Activated CD4-positive, alpha-beta T cell treated with anti-CD3 and anti-CD28 coated beads for 1 hour (primary cell): ENCODE results near the gene RRAGC.
"Not testable (repeated sequence)": the region's sequence is repeated elsewhere in the genome, so short reads cannot be mapped to it uniquely, and the experiment has no call there.

Source experiments
- DNase-seq: peaks from one replicate; pipeline ENCODE4 v3.0.0-alpha.2; 2020

RRAGC gene

DNA sequence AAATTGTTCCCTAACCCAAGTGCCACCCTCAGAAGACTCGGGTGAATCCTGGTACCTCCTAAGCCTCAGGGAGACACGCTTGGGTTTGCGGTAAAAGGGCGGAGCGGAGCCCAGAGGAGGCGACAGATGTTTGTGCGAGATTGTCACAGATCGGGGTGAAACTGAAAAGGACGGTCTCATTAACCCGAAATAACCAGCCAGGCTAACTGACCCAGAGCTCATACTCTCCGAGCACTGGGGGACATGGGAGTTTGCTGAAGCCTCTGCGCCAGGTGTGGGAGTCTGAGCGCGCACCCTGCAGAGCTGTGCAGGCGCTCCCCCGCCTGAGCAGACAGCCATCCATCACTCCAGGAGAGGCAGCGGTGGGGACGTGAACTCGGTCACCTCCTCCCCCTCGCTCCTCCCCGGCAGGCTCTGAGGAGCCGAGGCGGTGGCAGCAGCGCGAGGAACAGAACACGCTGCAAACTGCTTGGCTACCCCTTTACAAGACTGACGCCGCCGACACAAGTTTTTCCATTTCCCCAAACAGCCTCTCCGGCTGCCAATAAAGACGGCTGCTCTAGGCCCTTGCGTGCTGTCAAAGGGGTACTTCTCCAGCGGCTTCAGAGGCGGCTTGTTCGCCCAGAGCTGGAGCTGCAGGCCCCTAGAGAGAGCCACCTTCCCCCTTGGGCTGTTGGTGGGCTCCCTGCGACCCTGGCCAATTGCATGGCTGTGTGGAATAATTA is 43.5 kb downstream of the RRAGC start:
- DNase-seq: no peak

DNA sequence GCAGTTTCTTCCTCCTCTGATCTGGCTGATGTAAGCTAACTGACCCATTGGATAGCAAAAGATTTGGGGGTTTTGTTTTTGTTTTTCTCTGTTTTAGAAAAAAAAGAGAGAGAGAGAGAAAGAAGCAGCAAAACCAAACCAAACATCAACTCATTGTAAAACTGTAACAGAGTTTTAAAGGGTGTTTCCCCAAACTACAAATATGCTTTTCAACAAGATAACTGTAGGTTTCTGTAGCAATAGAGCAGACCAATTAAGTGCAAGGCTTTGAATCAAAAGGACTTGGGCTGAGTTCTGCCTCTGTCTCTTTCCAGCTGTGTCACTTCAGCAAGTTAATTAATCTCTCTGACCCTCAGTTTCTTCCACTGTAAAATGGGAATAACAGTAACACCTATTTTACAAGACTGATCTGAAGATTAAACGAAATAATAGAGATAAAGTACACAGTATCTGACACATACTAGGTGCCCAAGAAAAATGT is 44.5 kb downstream of the RRAGC start:
- no peak for DNase-seq

DNA sequence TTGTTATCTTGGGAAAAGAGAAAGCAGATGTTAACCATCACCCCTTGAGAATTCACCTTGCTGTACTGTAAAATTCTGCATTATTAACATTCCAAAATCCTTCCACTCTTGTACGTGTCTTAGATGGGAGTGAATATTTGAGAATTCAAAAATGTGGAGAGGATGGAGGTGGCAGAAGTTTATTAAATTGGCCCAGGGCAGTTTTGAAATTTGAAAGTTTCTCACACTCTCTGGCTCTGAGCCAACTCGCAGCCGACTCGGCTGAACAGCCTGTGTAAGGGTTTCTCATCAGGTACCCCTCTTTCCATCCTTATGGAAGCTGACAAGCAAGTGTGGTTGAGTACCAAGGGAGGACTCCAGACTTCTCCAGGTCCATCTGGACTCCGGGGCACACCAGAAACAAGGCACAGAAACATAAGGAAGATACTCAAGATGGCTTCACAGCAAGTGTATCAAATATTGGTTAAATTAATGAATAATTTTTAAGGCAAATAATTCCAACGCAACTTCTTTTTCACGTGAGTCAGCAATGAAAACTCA is 45.1 kb downstream of the RRAGC start:
- DNase-seq: no peak

DNA sequence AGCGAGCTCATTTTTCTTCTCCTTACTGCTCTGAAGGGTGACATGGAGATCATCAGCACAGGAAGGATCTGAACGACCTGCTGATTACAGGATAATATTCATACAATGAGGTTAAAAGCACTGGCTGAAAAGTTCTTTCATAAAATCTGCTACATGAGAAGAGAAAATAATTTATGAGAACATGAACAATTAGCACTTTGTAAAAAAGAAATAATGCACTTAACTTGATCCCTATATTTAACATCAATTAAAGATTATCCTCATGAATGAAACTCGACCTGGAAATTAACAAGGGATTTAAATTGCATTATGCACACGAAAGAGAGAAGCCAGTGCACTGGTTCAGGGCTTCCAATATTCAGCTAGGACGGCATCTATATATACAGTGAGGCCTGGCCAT is 46.6 kb downstream of the RRAGC start:
- no peak for DNase-seq

DNA sequence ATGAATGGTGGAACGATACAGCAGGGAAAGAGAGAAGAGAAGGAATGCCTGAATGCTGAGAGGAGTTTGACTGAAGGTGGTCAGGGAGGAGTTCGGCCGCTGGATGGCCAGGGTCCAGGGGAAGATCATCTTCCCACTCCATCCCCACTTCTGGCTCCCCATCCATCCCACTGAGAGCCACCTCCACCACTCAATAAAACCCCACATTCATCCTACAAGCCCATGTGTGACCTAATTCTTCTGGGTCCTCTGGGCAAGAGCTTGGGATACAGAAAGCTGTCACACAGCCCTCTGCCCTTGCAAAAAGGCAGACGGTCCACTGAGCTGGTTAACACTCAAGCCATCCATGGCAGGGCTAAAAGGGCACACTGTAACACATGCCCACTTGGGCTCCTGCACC is 48.1 kb downstream of the RRAGC start:
- DNase-seq: not testable (repeated sequence)

DNA sequence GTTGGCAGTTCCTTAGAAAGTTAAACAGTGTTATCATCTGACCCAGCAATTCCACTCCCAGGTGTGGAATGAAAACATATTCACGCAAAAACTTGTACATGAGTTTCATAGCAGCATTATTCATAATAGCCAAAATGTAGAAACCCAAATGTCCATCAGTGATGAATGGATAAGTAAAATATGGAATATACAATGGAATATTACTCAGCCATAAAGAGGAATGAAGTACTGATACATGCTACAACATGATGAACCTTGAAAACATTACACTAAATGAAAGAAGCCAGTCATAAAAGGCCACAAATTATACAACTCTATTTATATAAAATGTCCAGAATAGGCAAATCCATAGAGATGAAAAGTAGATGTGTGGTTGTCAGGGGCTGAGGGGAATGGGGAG is 53.5 kb downstream of the RRAGC start:
- no peak for DNase-seq

DNA sequence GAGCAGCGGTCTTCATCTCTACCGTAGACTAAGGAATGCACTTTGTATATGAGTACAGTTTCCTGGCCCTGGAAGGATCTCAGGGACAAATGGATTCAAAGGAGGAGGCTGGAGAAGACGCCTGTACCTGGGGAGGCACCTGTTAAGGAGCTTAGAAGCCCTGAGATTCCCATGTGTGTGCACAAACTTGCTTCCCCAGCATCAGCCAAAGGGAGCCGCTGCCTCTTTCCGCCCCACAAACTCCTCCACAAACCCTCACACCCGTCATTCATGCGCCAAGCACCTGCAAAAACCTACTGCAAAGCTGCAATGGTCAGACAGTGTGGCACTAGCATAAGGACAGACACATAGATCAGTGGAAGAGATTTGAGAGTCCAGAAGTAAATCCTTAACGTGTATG is 54.5 kb downstream of the RRAGC start:
- DNase-seq: no peak

DNA sequence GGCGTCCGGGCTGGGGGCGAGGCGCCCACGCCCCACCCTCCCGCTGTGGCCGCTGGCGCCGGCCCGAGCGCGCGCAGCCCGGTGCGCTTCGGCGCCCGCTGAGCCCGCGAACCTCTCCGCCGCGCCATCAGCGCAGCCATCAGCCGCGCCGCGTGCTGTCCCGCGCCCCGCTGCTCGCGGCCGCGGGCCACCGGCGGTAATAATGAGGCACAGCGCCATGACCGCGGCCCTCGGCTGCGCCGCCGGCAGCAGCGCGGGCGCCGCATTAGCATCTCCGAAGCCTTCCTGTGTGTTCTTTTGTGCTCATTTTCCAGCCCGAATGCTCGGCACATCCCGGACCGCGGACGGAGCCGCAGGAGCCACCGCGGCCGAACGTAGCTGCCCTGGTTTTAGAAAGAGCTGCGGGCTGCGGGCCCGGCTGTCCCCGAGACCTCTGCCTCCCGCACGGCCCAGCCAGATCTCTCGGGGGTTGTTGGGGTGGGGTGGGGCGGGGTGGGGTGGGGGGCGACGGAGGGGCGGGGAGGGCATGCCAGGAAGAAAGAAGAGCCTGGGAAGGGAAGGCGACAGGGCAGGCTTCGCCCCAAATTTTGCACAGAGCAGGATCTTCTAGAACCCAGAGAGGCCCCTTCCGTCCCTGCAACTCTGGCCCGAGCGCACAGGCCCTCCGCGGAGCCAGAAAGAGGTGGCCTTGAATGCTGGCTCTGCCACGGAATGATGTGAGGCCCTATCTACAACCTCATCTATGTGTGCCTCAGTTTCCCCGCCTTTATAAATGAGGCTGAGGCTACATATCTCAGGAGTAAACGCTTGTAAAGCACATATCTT is 55.3 kb downstream of the RRAGC start:
- no peak for DNase-seq

DNA sequence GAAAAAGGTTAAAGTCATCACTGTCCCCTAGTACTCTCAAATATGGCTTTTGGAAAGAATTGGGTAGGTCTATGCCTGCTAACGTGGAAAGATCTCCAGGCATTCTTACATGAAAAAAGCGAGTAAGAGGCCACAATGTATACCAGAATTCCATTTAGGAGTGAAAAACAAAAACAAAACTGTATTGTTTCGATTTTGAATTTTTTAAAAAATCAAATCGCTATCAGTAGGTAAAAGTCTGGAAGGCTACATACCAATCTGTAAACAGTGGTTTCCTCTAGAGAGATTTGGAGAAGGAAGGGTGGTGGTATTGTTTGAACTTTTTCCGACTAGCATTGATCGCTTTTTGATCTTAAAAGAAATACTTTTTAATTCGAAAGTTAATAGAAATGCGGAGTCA is 55.9 kb downstream of the RRAGC start:
- no peak for DNase-seq

DNA sequence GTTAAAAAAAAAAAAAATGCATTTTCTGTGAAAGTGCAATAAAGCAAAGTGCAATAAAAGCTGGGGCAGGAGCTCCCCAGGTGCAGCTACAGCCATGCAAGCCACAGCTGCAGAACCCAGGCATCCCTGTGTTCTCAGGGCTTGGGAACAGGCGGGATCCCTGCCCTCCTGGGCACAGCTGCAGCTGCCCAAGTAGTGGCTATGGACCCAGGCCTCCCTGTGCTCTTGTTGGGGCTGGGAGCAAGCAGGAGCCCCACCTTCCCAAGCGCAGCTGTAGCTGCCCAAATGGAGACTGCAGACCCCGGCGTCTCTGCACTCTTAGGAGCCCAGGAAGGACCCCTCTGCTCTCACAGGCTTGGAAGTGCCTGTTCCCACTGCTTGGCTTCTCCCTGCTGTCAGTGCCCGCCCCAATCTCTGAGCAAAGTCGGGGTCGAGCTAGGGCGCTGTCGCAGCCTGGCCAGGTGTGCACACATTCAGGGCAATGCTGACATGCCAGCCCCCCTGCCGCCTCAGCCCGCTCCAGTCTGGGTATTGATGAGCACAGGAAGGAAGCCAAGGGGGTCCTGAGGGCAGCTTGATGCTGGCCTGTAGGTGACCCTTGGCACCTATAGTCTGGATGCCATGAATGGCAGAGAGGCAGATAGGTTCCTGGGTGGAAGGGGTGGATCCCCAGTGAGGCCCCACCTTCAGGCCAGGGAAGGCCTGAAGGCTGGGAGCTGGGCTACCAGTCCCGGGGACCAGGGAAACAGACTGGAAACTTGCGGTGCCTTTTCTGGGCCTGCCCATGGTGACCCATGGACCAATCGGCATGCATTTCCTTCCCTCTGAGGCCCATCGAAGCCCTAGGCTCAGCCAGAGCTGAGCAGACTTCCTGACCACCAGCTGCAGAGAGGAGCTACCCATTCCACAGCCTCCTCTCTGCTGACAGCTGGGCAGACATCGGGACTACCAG is 58.6 kb downstream of the RRAGC start:
- DNase-seq: no peak

DNA sequence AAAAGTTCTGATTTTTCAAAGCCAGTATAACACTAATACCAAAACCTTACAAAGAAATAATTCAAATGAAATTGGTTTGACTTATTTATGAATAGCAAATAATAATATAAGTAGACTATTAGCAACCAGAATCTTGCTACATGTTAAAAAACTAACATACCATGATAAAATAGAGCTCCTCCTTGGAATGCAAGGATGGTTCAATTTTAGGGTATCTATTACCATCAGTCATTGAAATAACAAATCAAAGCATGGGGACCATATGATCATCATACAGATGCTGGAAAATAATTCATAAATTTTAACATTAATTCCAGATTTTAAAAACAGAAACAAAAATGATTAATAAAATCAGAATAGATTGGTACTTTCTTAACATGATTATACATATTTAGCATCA is 66.3 kb downstream of the RRAGC start:
- no peak for DNase-seq

DNA sequence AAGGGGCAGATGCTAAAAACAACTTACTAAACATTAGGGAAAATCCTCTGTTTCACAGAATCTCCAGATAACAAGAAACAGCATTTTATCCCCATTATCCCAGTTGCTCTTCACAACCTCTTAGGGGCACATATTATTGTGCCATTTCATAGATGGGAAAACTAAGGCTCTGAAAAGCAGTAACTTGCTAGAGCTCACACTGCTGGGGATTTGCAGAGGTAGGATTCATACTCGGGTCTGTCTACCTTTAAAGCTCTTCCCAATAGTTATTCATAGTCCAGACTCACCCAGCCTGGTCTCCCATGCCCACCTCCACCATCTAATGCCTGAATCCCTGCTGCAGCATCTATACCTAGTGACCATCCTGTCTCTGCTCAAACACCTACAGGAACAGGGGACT is 67.7 kb downstream of the RRAGC start:
- no peak for DNase-seq

DNA sequence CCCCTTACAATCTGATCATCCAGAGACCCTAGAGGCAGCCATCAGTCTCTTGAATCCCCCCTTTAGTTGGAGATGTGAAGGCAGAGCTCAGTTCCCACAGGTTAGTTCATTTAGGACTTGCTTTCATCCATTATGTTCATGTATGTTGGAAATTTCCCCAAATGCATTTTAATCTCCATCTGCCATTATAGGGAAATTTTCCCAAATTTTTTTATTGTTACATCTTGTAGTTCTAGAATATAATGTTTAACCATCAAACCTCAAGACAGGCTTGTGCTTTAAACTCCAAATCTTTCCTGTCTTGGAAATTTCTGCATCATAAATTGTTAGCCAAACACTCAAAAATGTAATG is 68.4 kb downstream of the RRAGC start:
- DNase-seq: no peak

DNA sequence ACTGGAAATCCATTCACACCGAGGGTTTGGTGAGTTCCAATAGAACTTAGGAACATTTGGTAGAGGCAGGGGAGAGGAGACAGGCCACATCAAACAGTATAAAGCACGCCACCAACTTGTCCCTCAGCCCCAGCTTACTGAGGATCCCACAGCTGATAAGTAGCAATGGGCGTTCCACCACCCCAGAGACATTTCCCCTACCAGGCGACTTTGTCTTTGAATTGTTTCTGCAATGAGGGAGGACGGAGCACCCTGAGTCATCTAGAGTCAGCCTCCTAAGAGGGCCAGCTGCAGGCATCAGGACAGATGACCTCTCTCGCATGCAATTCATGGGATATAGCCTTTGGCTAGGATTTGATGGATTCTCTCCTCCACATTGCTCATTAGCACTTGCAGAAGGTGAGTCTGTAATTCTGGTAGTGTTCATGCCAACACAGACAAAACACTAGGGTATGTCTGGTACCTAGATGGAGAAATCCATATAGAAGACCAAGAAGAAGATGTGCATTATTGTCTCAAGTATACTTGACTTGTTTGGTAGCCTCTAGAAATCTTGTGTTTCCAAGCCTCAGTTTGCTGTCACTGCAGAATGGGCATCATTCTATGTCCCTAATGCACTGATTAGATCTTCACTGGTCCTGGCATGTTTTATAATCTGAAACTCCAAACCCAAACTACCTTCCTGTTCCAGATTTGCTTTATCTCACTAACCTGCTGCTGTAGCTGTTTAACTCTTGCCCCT is 69.0 kb downstream of the RRAGC start:
- no peak for DNase-seq

DNA sequence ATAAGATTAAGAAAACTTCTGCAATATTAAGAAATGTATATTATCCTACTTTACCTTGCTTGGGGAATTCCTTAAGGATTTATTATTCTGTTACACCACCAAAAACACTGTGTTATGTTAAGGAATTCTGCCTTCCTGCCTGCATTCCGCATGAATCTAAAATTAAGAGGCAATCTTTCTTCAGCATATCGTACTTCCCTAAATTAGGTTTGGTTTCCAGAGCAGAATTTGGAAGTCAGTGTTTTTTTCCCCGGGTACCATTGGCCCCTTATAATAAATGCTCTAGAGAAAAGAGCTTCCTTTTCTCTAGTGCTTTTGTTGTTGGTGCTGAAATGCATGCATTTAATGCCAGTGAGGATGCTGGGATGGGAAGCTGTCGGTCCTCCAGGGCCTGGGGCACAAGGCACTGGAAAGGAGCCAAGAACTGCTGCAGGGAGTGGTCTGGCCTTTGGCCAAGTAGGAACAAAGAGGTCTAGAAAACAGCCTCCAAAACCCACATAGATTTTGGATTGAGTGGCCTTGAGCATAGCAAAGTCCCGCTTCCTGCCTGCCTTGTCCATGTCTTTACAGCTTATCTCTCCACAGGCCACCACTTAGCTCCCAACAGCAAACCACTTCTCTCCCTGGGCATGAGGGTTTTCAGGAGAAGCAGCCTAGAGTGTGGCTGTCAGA is 69.9 kb downstream of the RRAGC start:
- no peak for DNase-seq

DNA sequence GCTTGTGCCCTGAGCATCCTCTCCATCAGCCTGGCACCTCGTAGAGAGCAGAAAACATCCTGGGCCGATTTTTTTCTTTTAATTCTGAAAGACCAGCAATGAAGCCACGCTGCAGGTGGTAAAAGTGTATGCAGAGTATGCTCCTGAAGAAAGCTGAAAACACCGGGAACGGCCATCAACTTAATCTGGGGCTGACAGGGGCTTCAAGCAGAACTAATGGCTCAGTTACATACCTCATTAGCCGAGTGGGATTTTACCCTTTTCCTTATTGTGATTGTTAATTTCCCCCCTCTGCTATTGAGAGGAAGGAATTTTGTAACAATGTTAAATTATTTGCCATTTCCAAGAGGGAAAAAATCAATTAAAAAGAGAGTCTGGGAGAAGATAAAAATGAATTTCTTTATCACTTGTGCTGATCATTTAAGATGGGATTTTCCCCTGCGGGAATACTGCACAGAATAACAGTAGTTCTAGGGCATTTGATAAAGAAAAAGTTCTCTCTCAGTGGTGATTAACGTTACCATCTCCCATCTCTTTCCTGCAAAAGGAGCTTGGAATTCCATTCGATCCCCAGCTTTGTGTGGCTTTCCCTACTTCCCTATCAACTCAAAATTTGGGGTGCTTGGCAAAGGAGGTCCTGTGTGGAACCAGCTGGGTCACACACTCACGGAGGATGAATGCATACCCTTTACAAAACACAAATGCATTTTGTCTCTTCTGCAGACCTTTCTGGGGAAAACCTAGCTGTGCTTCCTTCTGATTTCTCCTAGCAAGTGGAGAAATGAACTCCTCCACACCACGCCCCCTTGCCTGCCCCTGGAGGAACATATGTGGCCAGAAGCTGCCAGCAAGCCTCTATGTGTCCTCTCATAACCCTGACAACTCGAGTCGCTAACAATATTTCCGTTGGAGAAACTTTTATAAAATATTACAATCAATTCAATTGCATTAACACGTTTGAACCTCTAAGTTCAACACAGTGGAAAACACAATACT is 70.9 kb downstream of the RRAGC start:
- no peak for DNase-seq
